ENCODE measurements around the gene ABT1.

ABT1 gene

GRCh38 chr6:26575494-26575939 lies 21.2 kb upstream of the ABT1 start:
- H3K36me3 ChIP-seq (ENCODE audit: control insufficient read depth in 2 of 2, insufficient read depth in 2 of 2, low read length in 2 of 2): no peaks in the 10 kb centered on the region
- H3K9ac ChIP-seq (ENCODE audit: low read depth in 1 of 2, low read length in 2 of 2): no peak overlapping the region
- H3K9me3 ChIP-seq (ENCODE audit: control insufficient read depth in 2 of 2, low read length in 2 of 2): peaks cover 5 to 6% of the 10 kb centered on the region in 2 donors
- H3K4me1 ChIP-seq (ENCODE audit: control insufficient read depth in 2 of 2, insufficient read depth in 2 of 2, low read length in 2 of 2): peaks cover 4 to 8% of the 10 kb centered on the region in 2 donors
- H3K27me3 ChIP-seq (ENCODE audit: control insufficient read depth in 2 of 2, insufficient read depth in 2 of 2, low read length in 2 of 2): peaks cover 7 to 18% of the 10 kb centered on the region in 2 donors
- H3K4me3 ChIP-seq (ENCODE audit: low read length in 2 of 2): no peak overlapping the region
- no peak overlapping the region for H3K27ac ChIP-seq (ENCODE audit: low read depth in 2 of 2, low read length in 2 of 2)

- no peak overlapping the region for H3K27ac ChIP-seq (ENCODE audit: low read depth in 2 of 2, low read length in 2 of 2)
- peaks cover 7 to 22% of the 10 kb centered on the region in 2 donors for H3K27me3 ChIP-seq (ENCODE audit: control insufficient read depth in 2 of 2, insufficient read depth in 2 of 2, low read length in 2 of 2)
- H3K9me3 ChIP-seq (ENCODE audit: control insufficient read depth in 2 of 2, low read length in 2 of 2): peaks cover 5 to 6% of the 10 kb centered on the region in 2 donors
- H3K36me3 ChIP-seq (ENCODE audit: control insufficient read depth in 2 of 2, insufficient read depth in 2 of 2, low read length in 2 of 2): no peaks in the 10 kb centered on the region
- H3K9ac ChIP-seq (ENCODE audit: low read depth in 1 of 2, low read length in 2 of 2): no peak overlapping the region
- peaks cover 4 to 8% of the 10 kb centered on the region in 2 donors for H3K4me1 ChIP-seq (ENCODE audit: control insufficient read depth in 2 of 2, insufficient read depth in 2 of 2, low read length in 2 of 2)
- peak overlapping the region in 1 of 2 donors; percentile 67 for H3K4me3 ChIP-seq (ENCODE audit: low read length in 2 of 2)
Observed at GRCh38 chr6:26576407-26576843, 20.3 kb upstream of the ABT1 start.

- H3K27me3 ChIP-seq (ENCODE audit: control insufficient read depth in 2 of 2, insufficient read depth in 2 of 2, low read length in 2 of 2): peaks cover 7 to 22% of the 10 kb centered on the region in 2 donors
- H3K27ac ChIP-seq (ENCODE audit: low read depth in 2 of 2, low read length in 2 of 2): no peak overlapping the region
- peak overlapping the region in 1 of 2 donors; percentile 6 for H3K9ac ChIP-seq (ENCODE audit: low read depth in 1 of 2, low read length in 2 of 2)
- peaks cover 5 to 6% of the 10 kb centered on the region in 2 donors for H3K9me3 ChIP-seq (ENCODE audit: control insufficient read depth in 2 of 2, low read length in 2 of 2)
- peak overlapping the region; percentile 6 to 67 for H3K4me3 ChIP-seq (ENCODE audit: low read length in 2 of 2)
- peaks cover 1 to 5% of the 10 kb centered on the region in 2 donors for H3K4me1 ChIP-seq (ENCODE audit: control insufficient read depth in 2 of 2, insufficient read depth in 2 of 2, low read length in 2 of 2)
- no peaks in the 10 kb centered on the region for H3K36me3 ChIP-seq (ENCODE audit: control insufficient read depth in 2 of 2, insufficient read depth in 2 of 2, low read length in 2 of 2)
Observed at GRCh38 chr6:26576929-26577719, 19.6 kb upstream of the ABT1 start.

GRCh38 chr6:26577720-26578072 lies 19.1 kb upstream of the ABT1 start:
- Histone ChIP-seq H3K9ac (ENCODE audit: low read depth in 1 of 2, low read length in 2 of 2) (no peak overlapping the region), H3K27me3 (ENCODE audit: control insufficient read depth in 2 of 2, insufficient read depth in 2 of 2, low read length in 2 of 2) (peaks cover 7 to 23% of the 10 kb centered on the region in 2 donors), H3K4me3 (ENCODE audit: low read length in 2 of 2) (peak overlapping the region; percentile 6 to 67)

GRCh38 chr6:26578279-26578678 lies 18.5 kb upstream of the ABT1 start:
- H3K27ac ChIP-seq (ENCODE audit: low read depth in 2 of 2, low read length in 2 of 2): no peak overlapping the region
- no peak overlapping the region for H3K4me3 ChIP-seq (ENCODE audit: low read length in 2 of 2)
- peaks cover 0 to 2% of the 10 kb centered on the region in 2 donors for H3K4me1 ChIP-seq (ENCODE audit: control insufficient read depth in 2 of 2, insufficient read depth in 2 of 2, low read length in 2 of 2)
- H3K27me3 ChIP-seq (ENCODE audit: control insufficient read depth in 2 of 2, insufficient read depth in 2 of 2, low read length in 2 of 2): peaks cover 7 to 29% of the 10 kb centered on the region in 2 donors
- H3K9ac ChIP-seq (ENCODE audit: low read depth in 1 of 2, low read length in 2 of 2): peak overlapping the region in 1 of 2 donors; percentile 32
- peaks cover 5 to 6% of the 10 kb centered on the region in 2 donors for H3K9me3 ChIP-seq (ENCODE audit: control insufficient read depth in 2 of 2, low read length in 2 of 2)
- H3K36me3 ChIP-seq (ENCODE audit: control insufficient read depth in 2 of 2, insufficient read depth in 2 of 2, low read length in 2 of 2): no peaks in the 10 kb centered on the region

More at GRCh38 chr6:26577720-26578072, 19.1 kb upstream of the ABT1 start:
- H3K4me1 ChIP-seq (ENCODE audit: control insufficient read depth in 2 of 2, insufficient read depth in 2 of 2, low read length in 2 of 2): peaks cover 0 to 2% of the 10 kb centered on the region in 2 donors
- H3K9me3 ChIP-seq (ENCODE audit: control insufficient read depth in 2 of 2, low read length in 2 of 2): peaks cover 5 to 6% of the 10 kb centered on the region in 2 donors
- no peak overlapping the region for H3K27ac ChIP-seq (ENCODE audit: low read depth in 2 of 2, low read length in 2 of 2)
- no peaks in the 10 kb centered on the region for H3K36me3 ChIP-seq (ENCODE audit: control insufficient read depth in 2 of 2, insufficient read depth in 2 of 2, low read length in 2 of 2)

- peaks cover 5 to 6% of the 10 kb centered on the region in 2 donors for H3K9me3 ChIP-seq (ENCODE audit: control insufficient read depth in 2 of 2, low read length in 2 of 2)
- peaks cover 10 to 33% of the 10 kb centered on the region in 2 donors for H3K27me3 ChIP-seq (ENCODE audit: control insufficient read depth in 2 of 2, insufficient read depth in 2 of 2, low read length in 2 of 2)
- H3K27ac ChIP-seq (ENCODE audit: low read depth in 2 of 2, low read length in 2 of 2): no peak overlapping the region
- H3K9ac ChIP-seq (ENCODE audit: low read depth in 1 of 2, low read length in 2 of 2): no peak overlapping the region
- H3K36me3 ChIP-seq (ENCODE audit: control insufficient read depth in 2 of 2, insufficient read depth in 2 of 2, low read length in 2 of 2): no peaks in the 10 kb centered on the region
- no peak overlapping the region for H3K4me3 ChIP-seq (ENCODE audit: low read length in 2 of 2)
- peaks cover 0 to 2% of the 10 kb centered on the region in 2 donors for H3K4me1 ChIP-seq (ENCODE audit: control insufficient read depth in 2 of 2, insufficient read depth in 2 of 2, low read length in 2 of 2)
Observed at GRCh38 chr6:26578741-26579140, 18.0 kb upstream of the ABT1 start.

GRCh38 chr6:26581164-26581915 lies 15.4 kb upstream of the ABT1 start:
- no peak overlapping the region for H3K27ac ChIP-seq (ENCODE audit: low read depth in 2 of 2, low read length in 2 of 2)

GRCh38 chr6:26588965-26589364 lies 7.8 kb upstream of the ABT1 start:
- Histone ChIP-seq H3K9me3 (ENCODE audit: control insufficient read depth in 2 of 2, low read length in 2 of 2) (no peaks in the 10 kb centered on the region), H3K9ac (ENCODE audit: low read depth in 1 of 2, low read length in 2 of 2) (no peak overlapping the region), H3K27ac (ENCODE audit: low read depth in 2 of 2, low read length in 2 of 2) (no peak overlapping the region), H3K4me3 (ENCODE audit: low read length in 2 of 2) (no peak overlapping the region), H3K27me3 (ENCODE audit: control insufficient read depth in 2 of 2, insufficient read depth in 2 of 2, low read length in 2 of 2) (peaks cover 12 to 21% of the 10 kb centered on the region in 2 donors), H3K36me3 (ENCODE audit: control insufficient read depth in 2 of 2, insufficient read depth in 2 of 2, low read length in 2 of 2) (no peaks in the 10 kb centered on the region), H3K4me1 (ENCODE audit: control insufficient read depth in 2 of 2, insufficient read depth in 2 of 2, low read length in 2 of 2) (no peaks in the 10 kb centered on the region)

More at GRCh38 chr6:26581164-26581915, 15.4 kb upstream of the ABT1 start:
- Histone ChIP-seq H3K9ac (ENCODE audit: low read depth in 1 of 2, low read length in 2 of 2) (no peak overlapping the region), H3K36me3 (ENCODE audit: control insufficient read depth in 2 of 2, insufficient read depth in 2 of 2, low read length in 2 of 2) (no peaks in the 10 kb centered on the region), H3K4me3 (ENCODE audit: low read length in 2 of 2) (no peak overlapping the region), H3K9me3 (ENCODE audit: control insufficient read depth in 2 of 2, low read length in 2 of 2) (peaks cover 5 to 6% of the 10 kb centered on the region in 2 donors), H3K27me3 (ENCODE audit: control insufficient read depth in 2 of 2, insufficient read depth in 2 of 2, low read length in 2 of 2) (peaks cover 9 to 34% of the 10 kb centered on the region in 2 donors), H3K4me1 (ENCODE audit: control insufficient read depth in 2 of 2, insufficient read depth in 2 of 2, low read length in 2 of 2) (peaks cover 0 to 2% of the 10 kb centered on the region in 2 donors)

GRCh38 chr6:26592649-26593048 lies 4.1 kb upstream of the ABT1 start:
- Histone ChIP-seq H3K27me3 (ENCODE audit: control insufficient read depth in 2 of 2, insufficient read depth in 2 of 2, low read length in 2 of 2) (peaks cover 12 to 18% of the 10 kb centered on the region in 2 donors), H3K9me3 (ENCODE audit: control insufficient read depth in 2 of 2, low read length in 2 of 2) (no peaks in the 10 kb centered on the region), H3K4me3 (ENCODE audit: low read length in 2 of 2) (no peak overlapping the region), H3K36me3 (ENCODE audit: control insufficient read depth in 2 of 2, insufficient read depth in 2 of 2, low read length in 2 of 2) (no peaks in the 10 kb centered on the region), H3K9ac (ENCODE audit: low read depth in 1 of 2, low read length in 2 of 2) (no peak overlapping the region), H3K4me1 (ENCODE audit: control insufficient read depth in 2 of 2, insufficient read depth in 2 of 2, low read length in 2 of 2) (peaks cover 3 to 12% of the 10 kb centered on the region in 2 donors), H3K27ac (ENCODE audit: low read depth in 2 of 2, low read length in 2 of 2) (no peak overlapping the region)

Data from mucosa of rectum (tissue), 2 donors.